ENCODE measurements around the gene CSF3. TPM values are rescaled to one million over a fixed set of nuclear protein-coding genes. Genes with fewer than 3 reads are reported as not detected.

The CSF3 gene, protein sequence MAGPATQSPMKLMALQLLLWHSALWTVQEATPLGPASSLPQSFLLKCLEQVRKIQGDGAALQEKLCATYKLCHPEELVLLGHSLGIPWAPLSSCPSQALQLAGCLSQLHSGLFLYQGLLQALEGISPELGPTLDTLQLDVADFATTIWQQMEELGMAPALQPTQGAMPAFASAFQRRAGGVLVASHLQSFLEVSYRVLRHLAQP
- total RNA-seq, result not detected

DNA sequence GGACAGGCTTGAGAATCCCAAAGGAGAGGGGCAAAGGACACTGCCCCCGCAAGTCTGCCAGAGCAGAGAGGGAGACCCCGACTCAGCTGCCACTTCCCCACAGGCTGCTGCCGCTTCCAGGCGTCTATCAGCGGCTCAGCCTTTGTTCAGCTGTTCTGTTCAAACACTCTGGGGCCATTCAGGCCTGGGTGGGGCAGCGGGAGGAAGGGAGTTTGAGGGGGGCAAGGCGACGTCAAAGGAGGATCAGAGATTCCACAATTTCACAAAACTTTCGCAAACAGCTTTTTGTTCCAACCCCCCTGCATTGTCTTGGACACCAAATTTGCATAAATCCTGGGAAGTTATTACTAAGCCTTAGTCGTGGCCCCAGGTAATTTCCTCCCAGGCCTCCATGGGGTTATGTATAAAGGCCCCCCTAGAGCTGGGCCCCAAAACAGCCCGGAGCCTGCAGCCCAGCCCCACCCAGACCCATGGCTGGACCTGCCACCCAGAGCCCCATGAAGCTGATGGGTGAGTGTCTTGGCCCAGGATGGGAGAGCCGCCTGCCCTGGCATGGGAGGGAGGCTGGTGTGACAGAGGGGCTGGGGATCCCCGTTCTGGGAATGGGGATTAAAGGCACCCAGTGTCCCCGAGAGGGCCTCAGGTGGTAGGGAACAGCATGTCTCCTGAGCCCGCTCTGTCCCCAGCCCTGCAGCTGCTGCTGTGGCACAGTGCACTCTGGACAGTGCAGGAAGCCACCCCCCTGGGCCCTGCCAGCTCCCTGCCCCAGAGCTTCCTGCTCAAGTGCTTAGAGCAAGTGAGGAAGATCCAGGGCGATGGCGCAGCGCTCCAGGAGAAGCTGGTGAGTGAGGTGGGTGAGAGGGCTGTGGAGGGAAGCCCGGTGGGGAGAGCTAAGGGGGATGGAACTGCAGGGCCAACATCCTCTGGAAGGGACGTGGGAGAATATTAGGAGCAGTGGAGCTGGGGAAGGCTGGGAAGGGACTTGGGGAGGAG lies at the start of gene CSF3:
TSS of gene CSF3 (plus strand) at position 436 of the 993 bp plus-strand sequence. CDS start at position 471, 35 bp downstream.
- DNase-seq (ENCODE audit: low spot score) (no peak), ATAC-seq (no peak)

DNA sequence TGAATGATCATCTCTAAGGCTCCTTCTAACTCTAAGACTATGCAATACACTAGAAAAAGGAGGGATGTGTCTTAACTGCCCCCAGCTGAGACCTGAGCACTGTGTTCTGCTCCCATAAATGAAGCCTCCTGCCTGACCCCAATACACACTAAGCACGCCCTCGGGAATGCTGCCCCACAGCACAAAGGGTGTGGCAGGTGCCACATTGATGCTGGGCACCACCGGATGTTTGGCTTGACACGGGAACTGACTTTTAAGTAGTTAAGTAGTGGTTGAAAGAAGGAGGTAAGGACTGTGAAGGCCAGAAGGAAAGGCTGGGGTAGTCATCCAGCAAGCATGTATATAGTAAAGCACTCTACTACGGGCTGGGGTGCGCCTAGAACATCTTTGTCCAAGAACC lies 48.5 kb upstream of the CSF3 start:
- ATAC-seq (no peak), DNase-seq (ENCODE audit: low spot score) (no peak)

DNA sequence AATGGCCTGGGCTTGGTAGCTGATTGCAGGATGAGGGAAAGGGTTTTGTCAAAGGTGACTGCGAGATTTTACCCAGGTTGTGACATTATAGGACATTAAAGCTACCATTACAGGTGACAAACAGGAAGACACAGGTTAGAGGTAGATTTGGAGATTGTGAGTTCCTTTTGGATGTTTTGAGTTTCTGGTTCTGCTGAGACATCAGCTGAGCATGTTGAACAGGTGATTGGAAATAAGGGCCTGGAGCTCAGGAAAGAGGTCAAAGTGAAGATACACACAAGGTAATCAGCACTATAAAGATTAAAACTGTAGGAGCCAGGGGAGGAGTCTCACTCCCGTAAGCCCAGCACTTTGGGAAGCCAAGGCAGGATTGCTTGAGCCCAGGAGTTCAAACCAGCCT lies 46.5 kb upstream of the CSF3 start:
- no peak for ATAC-seq
- no peak for DNase-seq (ENCODE audit: low spot score)

DNA sequence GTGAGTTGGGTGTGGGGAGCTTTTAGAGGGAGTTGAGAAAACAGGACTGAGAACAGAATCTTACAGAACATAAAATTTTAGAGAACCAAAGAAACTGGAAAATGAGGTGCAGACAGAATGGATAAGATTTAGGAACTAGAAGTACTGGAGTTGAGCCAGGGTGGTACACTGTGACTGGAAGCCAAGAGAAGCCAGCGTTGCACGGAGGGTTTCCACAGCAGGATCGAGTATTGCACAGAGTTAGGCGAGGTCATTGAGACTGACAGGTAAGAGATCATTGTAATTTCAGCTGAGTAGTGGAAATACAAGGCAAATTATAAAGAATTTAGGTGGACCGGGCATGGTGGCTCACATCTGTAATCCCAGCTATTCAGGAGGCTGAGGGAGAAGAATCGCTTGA lies 45.9 kb upstream of the CSF3 start:
- ATAC-seq (no peak), DNase-seq (ENCODE audit: low spot score) (no peak)

DNA sequence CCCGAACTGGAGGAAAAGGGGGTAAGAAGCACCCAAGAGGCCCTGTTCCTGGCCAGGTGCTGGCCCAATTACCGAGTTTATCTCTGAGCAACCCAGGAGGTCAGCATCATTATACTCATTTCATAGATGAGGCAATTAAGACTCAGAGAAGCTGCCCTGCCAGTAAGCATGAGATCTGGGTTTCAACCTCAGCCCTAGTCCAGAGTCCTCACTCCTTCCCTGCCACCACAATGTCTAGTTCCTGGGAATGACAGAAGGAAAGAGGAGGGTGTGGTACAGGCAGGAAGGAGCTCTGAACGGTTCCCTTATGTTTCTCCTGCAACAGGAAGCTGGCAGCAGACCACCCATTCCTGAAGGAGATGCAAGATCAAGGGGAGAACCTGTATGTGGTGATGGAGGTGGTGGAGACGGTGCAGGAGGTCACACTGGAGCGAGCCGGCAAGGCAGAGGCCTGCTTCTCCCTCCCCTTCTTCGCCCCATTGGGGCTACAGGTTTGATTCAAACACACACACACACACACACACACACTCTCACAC lies 45.0 kb upstream of the CSF3 start:
- DNase-seq (ENCODE audit: low spot score), result no peak
- no peak for ATAC-seq

DNA sequence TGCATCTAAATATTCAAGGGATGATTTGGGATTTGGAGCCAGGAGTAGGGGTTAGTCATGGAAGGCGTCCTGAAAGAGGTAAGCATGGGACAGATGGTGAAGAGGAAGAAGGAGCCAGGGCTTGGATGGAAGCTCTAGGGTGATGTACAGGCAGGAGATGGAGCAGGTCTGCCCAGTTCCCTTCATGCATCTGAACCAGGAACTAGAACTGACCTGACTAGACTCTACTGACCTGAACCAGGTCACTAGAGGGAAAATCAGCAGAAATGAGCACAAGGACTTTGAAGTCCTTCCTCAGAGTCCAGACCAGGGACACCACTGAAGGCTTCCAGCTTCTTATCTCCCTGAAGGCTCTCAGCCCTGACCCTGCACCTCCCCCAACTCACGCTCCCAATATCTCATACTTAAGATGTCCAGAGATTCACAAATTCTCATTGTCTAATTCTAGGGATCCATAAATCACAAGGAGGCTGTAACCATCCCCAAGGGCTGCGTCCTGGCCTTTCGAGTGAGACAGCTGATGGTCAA lies 44.1 kb upstream of the CSF3 start:
- no peak for DNase-seq (ENCODE audit: low spot score)
- no peak for ATAC-seq

DNA sequence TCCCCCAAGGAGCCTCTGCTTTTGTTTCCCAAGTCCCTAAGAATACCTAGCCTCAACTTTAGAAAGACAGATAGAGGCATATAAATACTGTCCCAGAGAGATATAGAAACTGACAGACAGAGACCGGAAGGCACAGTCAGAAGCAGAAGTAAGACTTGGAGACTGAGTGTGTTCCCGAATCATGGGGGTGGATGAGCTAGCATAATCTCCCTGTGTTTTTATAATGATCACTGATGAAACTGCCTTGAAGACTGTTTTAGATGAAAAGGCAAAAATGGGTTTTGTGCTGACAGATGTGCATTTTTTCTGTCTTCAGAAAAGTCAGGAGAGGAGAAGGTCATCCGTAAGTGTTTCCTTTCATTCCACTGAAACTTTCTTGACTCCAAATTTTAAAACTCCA lies 43.0 kb upstream of the CSF3 start:
- ATAC-seq (peak; percentile 34), DNase-seq (ENCODE audit: low spot score) (no peak)

DNA sequence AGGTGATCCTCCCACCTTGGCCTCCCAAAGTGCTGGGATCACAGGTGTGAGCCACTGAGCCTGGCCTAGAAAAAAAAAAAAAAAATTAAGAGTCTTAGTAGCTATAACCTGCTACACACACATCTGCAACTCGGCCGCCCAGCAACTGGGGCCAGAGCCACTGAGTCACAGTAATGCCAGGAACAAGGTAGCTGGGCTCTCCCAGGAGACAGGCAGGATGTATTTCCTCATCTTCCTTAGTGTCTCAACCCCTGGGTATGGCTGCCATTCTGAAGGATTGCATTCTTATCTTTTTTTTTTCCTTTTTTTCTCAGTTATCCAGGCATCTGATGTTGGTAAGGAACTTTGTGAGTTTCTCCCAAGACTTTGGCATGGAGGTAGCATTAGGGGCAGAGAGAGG lies 41.7 kb upstream of the CSF3 start:
- DNase-seq (ENCODE audit: low spot score), result no peak

DNA sequence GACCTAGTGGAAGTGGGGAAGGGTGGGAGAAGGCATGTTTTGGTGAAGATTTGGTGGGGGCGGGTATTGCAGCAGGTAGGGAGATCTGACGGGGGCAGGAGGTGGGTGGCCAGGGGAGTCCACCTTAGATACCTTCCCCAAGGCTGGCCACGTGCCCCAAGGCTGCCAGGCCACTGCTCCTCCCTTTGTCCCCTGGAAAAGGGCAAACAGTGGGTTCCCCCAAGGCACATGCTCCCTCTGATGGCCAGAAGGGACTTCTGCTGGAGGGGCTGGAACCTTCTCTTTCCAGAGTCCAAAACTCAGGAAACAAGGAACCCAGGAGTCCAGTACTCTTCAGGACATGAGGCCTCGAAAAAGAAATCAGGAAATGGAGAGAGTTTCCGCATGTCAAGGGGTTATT lies 40.8 kb upstream of the CSF3 start:
- no peak for ATAC-seq
- no peak for DNase-seq (ENCODE audit: low spot score)

More for the DNA sequence above, 41.7 kb upstream of the CSF3 start:
- no peak for ATAC-seq

DNA sequence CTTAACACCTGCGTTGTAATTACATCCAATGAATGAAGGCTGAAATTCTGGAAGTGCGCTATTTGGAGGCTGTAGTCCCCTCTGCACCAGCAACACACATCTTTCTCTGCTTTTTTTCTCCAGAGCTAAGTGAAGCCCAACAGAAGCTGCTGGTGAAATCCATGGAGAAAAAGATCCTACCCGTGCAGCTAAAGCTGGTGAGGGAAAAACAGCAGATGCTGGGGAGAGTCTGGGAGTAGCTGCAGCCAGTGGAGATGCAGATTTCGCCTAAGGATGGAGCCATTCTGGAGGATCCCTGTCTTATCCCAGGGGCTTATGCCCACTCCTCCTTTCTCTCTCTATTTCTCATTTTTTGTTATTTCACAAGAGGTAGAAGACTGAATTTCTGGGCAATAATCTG lies 39.4 kb upstream of the CSF3 start:
- no peak for DNase-seq (ENCODE audit: low spot score)

DNA sequence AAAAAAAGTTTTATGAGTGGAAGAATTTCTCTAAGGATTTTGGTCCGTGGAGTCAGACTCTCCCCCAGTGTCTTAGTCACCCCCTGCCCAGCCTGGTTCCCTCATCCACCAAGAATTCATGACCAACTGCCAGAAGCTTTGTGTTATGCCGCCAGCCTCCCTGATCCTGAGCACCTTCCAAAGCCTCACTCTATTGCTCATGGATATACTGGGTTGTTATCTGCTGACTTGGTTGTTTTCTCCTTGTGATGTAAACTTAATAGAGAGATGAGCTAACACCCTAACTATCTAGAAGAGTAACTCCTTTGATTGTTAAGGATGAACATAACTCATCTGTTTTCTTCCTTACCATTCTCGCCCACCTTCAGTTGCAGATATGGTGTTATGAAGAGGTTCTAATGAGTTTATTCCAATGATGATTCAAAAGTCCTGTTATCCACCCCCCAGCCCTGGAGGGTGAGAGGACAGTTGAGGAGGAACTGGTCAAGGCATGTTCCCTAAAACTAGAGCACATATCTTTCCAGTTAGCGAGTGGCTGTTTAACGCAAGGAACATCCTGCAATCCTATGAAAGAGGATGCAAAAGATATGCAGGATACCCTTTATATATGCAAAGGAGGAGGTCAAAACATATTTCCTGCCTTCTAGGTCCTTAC lies 36.1 kb upstream of the CSF3 start:
- DNase-seq (ENCODE audit: low spot score), result no peak
- ATAC-seq, result no peak

More for the DNA sequence above, 39.4 kb upstream of the CSF3 start:
- ATAC-seq, result no peak

DNA sequence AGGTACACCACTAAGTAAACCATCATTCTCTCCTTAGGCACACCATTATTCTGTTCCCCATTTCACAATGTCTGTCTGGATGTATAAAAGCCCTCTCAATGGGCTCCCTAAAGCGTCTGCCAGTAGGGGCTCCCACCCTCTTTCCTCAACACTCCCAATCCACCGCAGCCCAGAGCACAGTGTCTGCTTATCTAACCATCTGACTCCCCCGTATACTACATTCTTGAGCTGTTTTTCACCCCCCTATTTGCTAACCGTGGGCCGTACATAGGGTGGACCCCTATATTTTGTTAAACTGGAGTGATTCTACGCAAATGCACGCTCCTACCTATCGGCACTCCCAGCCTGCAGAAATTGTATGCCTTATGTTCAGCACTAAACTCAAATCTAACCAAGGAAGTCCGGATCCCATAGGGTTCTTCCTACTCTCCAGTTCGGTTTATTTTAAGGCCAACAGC lies 35.3 kb upstream of the CSF3 start:
- no peak for DNase-seq (ENCODE audit: low spot score)
- peak; percentile 17 for ATAC-seq

DNA sequence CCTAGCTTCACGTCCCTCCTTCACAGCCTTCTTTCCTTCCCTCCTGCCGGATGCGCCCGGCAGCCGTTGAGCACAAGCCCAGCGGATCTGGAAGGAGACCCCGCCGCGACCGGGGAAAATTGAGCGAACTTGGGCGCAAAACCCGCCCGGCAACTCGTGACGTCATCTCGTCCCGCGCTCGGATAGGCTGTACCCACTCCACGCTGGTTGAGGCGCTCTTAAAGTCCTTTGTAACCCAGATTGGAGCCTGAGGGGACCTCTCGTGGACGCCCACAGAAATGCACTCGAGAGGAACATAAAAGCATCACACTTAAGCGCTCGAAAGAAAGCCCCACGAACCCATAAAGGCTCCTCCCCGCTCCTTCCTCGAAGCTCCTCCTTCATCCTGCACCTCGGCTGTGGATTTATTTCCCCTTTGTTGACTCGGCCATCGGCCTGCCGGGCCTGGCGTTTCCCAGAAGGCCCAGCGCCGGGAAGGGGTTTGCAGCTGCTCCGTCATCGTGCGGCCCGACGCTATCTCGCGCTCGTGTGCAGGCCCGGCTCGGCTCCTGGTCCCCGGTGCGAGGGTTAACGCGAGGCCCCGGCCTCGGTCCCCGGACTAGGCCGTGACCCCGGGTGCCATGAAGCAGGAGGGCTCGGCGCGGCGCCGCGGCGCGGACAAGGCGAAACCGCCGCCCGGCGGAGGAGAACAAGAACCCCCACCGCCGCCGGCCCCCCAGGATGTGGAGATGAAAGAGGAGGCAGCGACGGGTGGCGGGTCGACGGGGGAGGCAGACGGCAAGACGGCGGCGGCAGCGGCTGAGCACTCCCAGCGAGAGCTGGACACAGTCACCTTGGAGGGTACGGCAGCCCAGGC lies 34.7 kb upstream of the CSF3 start, which contains the start of gene PSMD3:
TSS of gene PSMD3 (plus strand) at position 457 of the 856 bp plus-strand sequence. CDS start at position 621, 164 bp downstream.
- ATAC-seq (peak; percentile 94), DNase-seq (ENCODE audit: low spot score) (peak; percentile 99)

DNA sequence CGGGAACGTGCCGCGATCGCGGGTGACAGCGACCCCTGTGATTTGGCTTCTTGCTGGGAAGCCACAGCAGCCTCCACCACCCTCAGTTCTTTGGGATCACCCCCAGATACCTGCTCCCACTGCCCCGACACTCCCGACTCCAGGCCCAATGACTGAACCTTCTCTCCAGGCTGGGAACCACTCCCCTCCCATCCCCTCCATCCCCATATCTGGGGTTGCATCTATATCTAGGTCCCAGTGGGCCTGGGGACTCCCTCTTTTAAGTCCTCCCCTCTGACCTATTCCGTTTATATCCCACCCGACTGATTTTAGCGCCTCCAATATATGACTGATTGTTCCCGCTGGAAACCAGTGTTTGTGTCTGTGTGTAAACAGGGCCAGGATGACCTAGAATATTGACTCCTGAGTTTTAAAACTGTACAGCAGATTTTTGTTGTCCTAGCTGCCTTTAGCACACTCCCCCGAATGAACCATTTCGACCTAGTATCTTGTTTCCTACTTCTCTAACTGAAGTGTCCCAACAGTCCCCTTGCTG lies 34.0 kb upstream of the CSF3 start:
- peak; percentile 3 for ATAC-seq
- no peak for DNase-seq (ENCODE audit: low spot score)

DNA sequence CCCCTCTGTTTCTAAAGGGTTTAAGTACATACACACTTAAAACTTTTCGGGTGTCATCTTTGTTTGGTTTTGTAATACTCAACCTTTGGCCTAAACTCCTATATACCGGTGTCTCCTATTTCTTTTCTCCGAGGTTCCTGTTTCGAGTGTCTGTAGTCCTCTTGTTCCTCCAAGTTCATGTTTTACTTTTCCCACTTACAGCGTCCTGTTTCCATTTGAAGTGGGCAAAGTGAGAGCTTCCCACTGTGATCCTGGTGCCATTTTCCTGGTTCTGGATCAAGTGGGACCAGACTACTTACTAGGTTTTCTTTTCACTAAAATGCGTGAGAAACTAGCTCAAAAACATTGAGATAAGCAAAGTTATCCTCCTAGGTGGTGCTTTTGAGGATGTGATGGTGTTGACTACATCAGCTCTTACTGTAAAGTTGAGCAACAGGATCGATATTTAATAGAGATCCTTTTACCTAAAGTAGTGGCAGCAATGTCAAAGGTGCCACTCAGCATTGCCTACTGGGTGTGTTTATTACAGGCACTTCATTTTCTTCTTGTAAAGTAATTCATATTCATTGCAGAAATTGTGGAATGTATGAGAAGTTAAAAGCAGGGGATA lies 33.4 kb upstream of the CSF3 start:
- DNase-seq (ENCODE audit: low spot score) (no peak), ATAC-seq (no peak)

DNA sequence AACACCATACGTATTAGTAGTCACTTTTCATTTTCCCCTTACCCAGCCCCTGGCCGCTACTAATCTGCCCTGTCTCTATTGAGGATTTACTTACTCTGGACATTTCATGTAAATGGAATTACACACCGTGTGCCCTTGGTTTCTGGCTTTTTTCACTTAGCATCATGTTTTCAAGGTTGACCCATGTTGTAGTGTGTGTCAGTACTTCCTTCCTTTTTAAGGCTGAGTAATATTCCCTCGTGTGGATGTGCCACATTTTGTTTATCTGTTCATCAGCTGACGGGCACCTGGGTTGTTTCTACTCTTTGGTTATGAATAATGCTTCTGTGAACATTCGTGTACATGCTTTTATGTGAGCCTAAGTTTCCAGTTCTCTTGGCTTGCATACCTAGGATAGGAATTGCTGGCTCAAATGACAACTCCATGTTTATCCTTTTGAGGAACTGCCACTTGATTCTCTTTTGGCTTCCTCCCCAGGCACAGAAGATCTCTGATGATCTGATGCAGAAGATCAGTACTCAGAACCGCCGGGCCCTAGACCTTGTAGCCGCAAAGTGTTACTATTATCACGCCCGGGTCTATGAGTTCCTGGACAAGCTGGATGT lies 26.9 kb upstream of the CSF3 start:
- no peak for ATAC-seq
- no peak for DNase-seq (ENCODE audit: low spot score)

DNA sequence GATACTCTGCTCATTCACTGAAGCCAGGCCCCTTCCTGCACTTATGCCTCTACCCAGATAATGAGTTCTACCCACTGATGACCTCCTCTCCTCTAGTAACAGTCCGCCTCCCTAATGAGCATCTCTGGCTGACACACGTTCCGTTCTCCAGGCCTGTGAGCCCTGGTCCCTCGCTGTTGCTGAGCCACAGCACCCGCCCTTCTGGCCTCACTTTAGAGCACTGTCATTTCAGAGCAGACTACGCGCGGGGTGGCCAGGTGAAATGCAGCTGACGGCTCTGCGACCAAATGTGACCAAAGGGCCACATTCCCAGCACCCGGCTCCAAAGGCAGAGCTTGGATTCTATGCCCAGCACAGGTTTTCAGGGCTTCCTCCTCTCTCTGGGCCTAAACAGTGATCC lies 20.8 kb upstream of the CSF3 start:
- DNase-seq (ENCODE audit: low spot score) (no peak), ATAC-seq (no peak)

DNA sequence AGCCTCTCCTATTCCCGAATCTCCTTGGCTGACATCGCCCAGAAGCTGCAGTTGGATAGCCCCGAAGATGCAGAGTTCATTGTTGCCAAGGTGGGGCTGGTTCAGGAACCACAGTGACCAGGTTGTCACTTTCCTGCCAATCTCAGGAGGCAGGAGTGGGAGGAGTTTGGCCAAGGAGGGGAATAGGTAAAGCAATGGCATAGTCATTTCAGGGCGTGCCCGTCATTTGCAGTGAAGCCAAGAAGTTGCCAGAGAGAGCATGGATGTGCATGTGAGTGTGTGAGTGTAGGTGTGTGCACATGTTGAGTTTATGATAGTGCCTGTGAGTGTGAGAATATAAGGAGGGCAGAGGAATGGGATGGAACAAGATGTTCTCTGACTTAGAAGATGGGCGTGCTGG lies 19.8 kb upstream of the CSF3 start:
- no peak for DNase-seq (ENCODE audit: low spot score)
- ATAC-seq, result no peak

DNA sequence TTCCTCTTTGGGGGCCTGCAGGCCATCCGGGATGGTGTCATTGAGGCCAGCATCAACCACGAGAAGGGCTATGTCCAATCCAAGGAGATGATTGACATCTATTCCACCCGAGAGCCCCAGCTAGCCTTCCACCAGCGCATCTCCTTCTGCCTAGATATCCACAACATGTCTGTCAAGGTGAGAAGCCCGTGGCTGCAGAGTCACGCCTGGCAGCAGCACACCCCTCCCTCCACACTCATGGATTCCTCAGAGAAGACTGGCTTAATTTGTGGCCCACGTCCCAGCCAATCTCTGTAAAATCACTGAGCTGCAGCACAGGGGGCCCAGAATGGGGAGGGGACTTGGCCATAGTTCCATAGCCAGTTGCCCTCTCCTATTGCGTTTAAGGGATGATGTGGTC lies 19.1 kb upstream of the CSF3 start:
- DNase-seq (ENCODE audit: low spot score) (no peak), ATAC-seq (no peak)
